Midbrain (tissue), 1 donor: Measurements from ENCODE around the gene COQ4.

ENCODE experiments used
- DNase-seq: peaks from one replicate; lab custom pipeline; 2025; lab: John Stamatoyannopoulos, UW

Gene COQ4

GRCh38 chr9:128372784-128373183, 50.1 kb downstream of the COQ4 start:
- DNase-seq: no peak

DNA sequence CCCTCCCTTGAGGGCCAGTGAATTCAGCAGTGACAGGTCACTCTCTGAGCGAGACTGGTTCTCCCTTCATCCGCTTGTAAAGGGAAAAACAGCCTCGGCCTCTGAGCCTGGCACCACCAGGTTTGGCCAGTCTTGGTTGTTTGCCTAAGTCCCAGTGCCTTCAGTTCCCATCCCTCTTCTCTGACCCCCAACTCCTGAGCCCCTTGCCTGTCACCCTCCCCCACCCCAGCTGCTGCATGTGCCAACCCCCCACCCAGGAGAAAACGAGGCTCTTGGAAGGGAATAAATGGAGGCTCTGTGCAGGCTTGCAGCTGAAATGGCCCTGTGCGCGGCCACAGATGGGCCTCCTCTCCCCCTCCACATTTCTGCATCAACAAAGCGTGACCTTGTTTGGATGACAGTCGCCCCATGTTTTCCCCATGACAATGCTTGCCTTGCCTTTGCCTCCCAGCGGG, 51.6 kb downstream of the COQ4 start:
- DNase-seq: peak; percentile 90

DNA sequence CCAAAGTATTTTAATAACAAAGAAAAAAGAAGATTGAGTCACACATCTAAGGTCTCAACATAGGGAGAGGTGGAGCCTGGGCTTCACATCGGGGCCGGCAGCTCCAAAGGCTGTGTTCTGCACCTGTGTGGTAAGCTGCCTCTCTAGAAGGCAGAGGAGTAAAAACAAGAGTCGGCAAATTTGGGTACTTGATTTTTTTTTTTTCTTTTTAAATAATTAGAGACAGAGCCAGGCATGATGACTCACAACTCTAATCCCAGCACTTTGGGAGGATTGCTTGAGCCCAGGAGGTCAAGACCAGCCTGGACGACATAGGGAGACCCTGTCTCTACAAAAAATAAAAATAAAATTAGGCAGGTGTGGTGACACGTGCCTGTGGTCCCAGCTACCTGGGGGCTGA, 53.2 kb downstream of the COQ4 start:
- no peak for DNase-seq

- peak; percentile 63 for DNase-seq
Observed at GRCh38 chr9:128382261-128382660, 59.6 kb downstream of the COQ4 start.

DNA sequence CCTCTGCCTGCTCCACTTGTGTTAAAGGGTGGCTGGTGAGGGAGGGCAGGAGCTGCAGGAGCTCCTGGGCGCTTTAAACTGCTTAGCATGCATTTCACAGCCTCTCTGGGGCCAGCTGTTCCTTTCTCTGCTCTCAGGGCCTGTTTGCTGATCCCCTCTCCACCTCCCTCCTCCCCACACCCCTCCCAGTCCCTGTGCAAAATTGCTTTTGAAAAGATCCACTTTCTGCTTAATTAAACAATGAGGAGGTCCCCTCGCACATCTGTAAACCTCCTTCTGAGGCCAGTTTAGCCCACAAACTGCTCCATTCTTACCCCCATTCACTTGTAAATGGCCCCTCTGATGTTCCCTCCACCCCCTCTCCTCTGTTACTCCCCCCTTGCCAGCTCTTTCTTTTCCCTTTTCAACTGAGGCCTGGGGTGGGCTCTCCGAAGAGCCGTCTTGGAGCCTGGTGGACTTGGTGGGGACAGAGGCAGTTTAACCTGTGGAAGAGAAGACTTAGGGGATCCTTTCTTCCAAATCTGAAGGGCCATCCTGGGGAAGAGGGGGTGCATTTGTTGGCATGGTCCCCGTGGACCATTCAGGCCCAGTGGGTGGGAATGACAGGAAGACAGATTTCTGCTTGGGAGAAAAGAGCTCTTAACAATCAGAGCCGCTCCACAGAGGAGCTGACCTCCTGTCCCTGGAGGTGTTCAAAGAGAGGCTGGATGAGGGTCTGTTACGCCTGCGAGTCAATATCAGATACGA, 60.5 kb downstream of the COQ4 start:
- peak; percentile 63 for DNase-seq
